Duodenal mucosa (tissue), 2 donors: ENCODE results near the gene NSG1.
"Not testable (repeated sequence)": the region's sequence is repeated elsewhere in the genome, so short reads cannot be mapped to it uniquely, and the experiment has no call there.

Experiments used
- H3K27ac ChIP-seq: one replicate; pipeline ENCODE4 v1.7.0; 2013; ENCODE audit warnings: low read depth, low read length
- H3K27me3 ChIP-seq, 2 donors: one replicate each; pipeline ENCODE4 v1.7.0; 2013; ENCODE audit warnings: low read length in 2 of 2, control low read depth in 1 of 2; ENCODE audit not compliant: insufficient read depth in 2 of 2, control insufficient read depth in 1 of 2
- H3K36me3 ChIP-seq, 2 donors: one replicate each; pipeline ENCODE4 v1.7.0; 2013; ENCODE audit warnings: low read length in 2 of 2, control low read depth in 1 of 2; ENCODE audit not compliant: insufficient read depth in 2 of 2, control insufficient read depth in 1 of 2
- H3K4me1 ChIP-seq, 2 donors: one replicate each; pipeline ENCODE4 v1.7.0; 2013; ENCODE audit warnings: low read length in 2 of 2, control low read depth in 1 of 2; ENCODE audit not compliant: insufficient read depth in 2 of 2, control insufficient read depth in 1 of 2
- H3K4me3 ChIP-seq, 2 donors: one replicate each; pipeline ENCODE4 v1.7.0; 2013; ENCODE audit warnings: low read length in 2 of 2, low read depth in 1 of 2
- H3K9ac ChIP-seq, 2 donors: one replicate each; pipeline ENCODE4 v1.7.0; 2013; ENCODE audit warnings: low read length in 2 of 2, low read depth in 1 of 2
- H3K9me3 ChIP-seq, 2 donors: one replicate each; pipeline ENCODE4 v1.7.0; 2013; ENCODE audit warnings: low read length in 2 of 2, control low read depth in 1 of 2; ENCODE audit not compliant: control insufficient read depth in 1 of 2

NSG1 gene

DNA sequence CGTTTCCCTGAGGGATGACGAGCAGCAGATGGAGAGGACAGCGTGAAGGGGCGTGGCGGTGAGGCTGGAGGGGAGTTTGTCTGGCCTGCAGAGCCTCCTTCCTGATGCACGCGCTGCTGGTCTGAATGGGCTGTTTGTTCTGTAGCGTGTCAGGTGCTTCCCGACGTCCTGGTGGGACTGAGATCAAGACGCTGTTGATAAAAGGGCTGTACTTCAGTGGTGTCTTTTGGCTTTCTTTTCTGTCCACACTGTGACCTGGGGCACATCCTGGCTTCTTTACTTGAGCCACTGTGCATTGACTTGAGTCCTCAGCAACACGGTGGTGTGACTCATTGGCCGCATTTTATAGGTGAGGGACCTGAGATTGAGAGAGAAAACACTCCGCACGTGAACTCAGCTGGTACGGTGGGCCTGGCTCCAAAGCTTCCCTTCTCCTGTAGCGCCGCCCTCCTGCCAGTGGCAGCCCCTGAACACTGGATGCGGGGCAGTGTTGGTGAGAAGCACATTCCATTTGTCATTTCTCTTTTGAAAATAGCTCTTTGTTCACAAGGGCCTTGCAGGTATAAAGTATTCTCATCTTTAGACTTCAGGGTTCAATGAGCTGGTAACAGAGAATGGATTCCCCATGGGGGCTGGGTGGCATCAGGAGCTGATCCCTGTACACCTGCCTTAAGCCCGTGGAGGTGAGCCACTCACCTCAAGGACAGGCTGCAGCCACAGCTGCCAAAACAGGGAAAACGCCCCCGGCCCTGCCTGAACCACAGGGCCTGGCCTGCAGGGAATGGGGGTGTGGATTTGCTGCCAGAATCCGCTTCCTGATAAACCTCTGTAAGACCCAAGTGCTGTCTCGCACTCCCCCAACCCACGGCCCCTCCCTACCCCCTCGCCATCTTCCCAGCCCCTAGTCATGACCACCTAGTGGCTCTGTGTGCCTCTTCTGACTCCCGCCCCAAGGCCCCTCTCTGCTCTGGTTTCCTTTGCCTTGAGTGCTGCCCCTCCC lies 29.2 kb downstream of the NSG1 start:
- Histone ChIP-seq H3K4me1 (no peaks in the 10 kb centered on the region), H3K9ac (no peak overlapping the region), H3K27me3 (no peaks in the 10 kb centered on the region), H3K27ac (no peak overlapping the region), H3K4me3 (no peak overlapping the region), H3K9me3 (no peaks in the 10 kb centered on the region), H3K36me3 (peaks cover 36 to 45% of the 10 kb centered on the region in 2 donors)

DNA sequence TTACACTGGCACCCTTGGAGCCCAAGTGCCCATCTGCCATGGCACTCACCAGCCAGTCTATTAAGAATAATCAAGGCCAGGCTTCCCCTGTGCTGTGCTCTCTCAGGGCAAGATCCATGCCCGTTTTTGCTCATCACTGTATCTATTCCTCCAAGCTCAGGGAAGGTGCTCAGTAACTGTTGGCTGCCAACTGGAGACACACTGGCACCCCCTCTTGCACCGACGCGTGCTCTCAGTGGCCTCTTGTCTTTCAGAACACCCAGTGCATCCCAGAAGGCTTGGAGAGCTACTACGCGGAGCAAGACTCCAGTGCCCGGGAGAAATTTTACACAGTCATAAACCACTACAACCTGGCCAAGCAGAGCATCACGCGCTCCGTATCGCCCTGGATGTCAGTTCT lies 30.1 kb downstream of the NSG1 start:
- Histone ChIP-seq H3K9ac (no peak overlapping the region), H3K36me3 (peaks cover 43 to 52% of the 10 kb centered on the region in 2 donors), H3K27me3 (no peaks in the 10 kb centered on the region), H3K27ac (no peak overlapping the region), H3K4me1 (no peaks in the 10 kb centered on the region), H3K9me3 (no peaks in the 10 kb centered on the region), H3K4me3 (no peak overlapping the region)

DNA sequence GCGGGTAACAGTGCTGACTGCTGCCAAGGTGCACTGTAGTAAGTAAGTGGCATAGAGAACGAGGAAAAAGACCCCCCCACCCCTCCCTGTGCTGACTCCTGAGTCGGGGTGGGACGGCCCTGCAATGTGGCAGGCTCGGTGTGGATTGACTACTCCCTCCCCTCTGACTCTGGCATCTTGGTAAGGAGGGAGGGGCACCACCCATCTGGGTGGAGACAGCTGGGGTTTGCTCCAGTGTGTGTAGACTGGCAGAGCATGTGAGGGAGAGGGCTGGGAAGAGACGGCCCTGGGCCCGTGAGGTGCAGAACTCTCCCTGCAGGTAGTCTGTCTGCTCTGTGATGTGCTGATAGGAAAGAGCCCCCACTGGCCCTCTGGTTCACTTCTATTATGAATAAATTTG lies 31.0 kb downstream of the NSG1 start:
- no peak overlapping the region for H3K27ac ChIP-seq
- no peak overlapping the region for H3K9ac ChIP-seq
- peaks cover 47 to 58% of the 10 kb centered on the region in 2 donors for H3K36me3 ChIP-seq
- H3K9me3 ChIP-seq, result no peaks in the 10 kb centered on the region
- H3K4me3 ChIP-seq, result no peak overlapping the region
- no peaks in the 10 kb centered on the region for H3K27me3 ChIP-seq
- no peaks in the 10 kb centered on the region for H3K4me1 ChIP-seq

DNA sequence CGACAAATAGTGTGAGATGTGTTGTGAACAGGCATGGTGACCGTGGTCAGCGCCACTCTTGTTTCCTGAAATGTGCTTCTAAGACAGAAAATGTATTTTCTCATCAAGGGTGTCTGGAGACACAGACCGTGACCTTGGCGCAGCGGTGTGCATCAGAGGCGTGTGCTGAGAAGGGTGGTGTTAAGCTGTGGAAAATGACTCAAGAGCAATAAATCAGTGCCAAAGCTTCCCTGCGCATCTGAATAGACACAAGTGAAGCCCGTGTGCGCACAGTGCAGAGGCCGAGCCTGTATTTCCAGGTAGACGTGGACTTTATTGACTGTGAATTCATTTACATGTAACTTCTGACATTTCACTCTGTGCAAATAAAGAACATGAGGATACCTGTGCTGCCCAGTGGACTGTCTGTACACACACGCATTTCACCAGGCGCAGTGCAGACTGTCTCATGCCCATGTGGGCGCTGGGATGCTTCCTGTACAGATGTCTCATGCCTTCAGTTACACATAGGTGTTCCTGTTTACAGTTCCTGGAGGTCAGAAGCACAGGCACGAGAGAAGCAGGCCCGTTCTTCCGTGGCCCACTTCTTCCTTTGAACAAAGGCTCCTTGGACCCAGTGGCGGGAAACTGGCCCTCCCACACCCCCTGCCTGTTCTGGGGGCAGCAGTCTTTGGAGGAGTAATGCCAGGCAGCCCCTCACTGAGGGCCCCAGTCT lies 31.9 kb downstream of the NSG1 start:
- Histone ChIP-seq H3K4me1 (no peaks in the 10 kb centered on the region), H3K4me3 (no peak overlapping the region), H3K9me3 (no peaks in the 10 kb centered on the region), H3K36me3 (peaks cover 57 to 68% of the 10 kb centered on the region in 2 donors), H3K27ac (no peak overlapping the region), H3K27me3 (no peaks in the 10 kb centered on the region), H3K9ac (no peak overlapping the region)

DNA sequence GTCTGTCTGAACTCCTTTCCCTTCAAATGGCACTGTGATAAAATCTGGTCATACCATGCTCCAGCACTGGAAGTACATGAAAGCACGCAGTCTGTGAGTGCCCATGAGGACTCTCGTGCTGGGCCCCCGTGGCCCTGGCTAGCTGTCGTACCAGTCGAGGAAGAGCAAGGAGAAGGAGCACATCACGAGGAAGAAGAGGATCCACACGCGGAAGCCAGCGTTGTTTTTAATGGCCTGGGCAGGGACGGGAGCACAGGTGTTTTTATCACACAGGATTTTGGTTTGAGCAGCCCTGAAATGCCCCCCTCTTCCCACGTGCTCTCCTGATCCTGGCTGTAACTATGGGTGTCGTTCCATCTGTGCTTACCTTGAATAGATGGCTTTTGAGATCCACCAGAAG lies 33.0 kb downstream of the NSG1 start:
- H3K4me1 ChIP-seq, result no peaks in the 10 kb centered on the region
- no peaks in the 10 kb centered on the region for H3K27me3 ChIP-seq
- H3K4me3 ChIP-seq, result no peak overlapping the region
- H3K36me3 ChIP-seq, result peaks cover 64 to 76% of the 10 kb centered on the region in 2 donors
- H3K9me3 ChIP-seq, result no peaks in the 10 kb centered on the region
- no peak overlapping the region for H3K27ac ChIP-seq
- H3K9ac ChIP-seq, result no peak overlapping the region

DNA sequence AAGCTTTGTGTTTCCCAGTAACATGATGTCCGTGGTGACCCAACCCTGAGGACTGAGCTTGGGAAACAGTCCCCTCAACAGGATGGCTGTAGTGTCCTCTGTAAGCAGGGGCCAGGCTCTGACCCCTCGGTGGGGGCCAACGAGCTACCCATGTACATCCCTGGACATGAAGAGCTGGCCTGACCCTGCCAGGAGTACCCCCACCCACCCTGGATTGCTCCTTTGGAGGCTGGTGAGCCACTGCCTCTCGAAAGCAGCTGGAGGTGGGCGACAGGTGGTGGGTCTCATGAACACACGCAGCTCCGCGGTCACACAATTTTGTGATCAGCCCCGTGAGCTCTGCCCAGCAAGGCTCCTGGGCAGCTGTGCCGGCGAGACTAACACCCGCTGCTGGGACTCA lies 33.5 kb downstream of the NSG1 start:
- Histone ChIP-seq H3K27me3 (no peaks in the 10 kb centered on the region), H3K27ac (no peak overlapping the region), H3K36me3 (peaks cover 67 to 82% of the 10 kb centered on the region in 2 donors), H3K9ac (no peak overlapping the region), H3K4me3 (no peak overlapping the region), H3K4me1 (no peaks in the 10 kb centered on the region), H3K9me3 (no peaks in the 10 kb centered on the region)

DNA sequence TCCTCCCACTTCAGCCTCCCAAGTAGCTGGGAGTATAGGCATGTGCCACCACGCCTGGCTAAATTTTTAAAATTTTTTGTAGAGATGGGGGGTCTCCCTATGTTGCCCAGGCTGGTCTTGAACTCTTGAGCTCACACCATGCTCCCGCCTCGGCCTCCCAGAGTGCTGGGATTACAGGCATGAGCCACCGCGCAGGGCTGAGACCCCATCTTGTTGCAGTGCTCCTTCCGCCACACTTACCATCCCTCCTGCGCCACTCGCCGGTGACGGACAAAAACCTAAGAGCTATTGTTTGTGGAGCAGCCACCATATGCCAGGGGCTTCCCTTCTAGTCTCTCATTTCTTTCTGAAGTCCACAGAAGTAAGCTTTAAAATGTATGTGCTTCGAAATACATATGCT lies 34.5 kb downstream of the NSG1 start:
- no peaks in the 10 kb centered on the region for H3K27me3 ChIP-seq
- H3K4me1 ChIP-seq, result no peaks in the 10 kb centered on the region
- H3K9ac ChIP-seq, result no peak overlapping the region
- no peaks in the 10 kb centered on the region for H3K9me3 ChIP-seq
- H3K36me3 ChIP-seq, result peaks cover 63 to 78% of the 10 kb centered on the region in 2 donors
- H3K27ac ChIP-seq, result no peak overlapping the region
- H3K4me3 ChIP-seq, result no peak overlapping the region

DNA sequence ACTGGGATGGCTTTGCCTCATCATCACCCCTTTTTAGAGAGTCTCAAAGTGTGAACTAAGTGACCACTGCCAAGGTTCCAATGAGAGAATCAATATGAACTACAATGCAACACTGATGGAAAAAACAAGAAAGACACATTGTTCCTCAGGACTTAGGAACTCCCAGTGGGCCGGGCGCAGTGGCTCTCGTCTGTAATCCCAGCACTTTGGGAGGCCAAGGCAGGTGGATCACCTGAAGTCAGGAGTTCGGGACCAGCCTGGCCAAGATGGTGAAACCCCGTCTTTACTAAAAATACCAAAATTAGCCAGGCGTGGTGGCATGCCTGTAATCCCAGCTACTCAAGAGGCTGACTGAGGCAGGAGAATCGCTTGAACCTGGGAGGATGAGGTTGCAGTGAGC lies 35.2 kb downstream of the NSG1 start:
- H3K27ac ChIP-seq, H3K4me3 ChIP-seq, H3K27me3 ChIP-seq, H3K9ac ChIP-seq, H3K4me1 ChIP-seq, H3K9me3 ChIP-seq: not testable (repeated sequence)
- peaks cover 67 to 81% of the 10 kb centered on the region in 2 donors for H3K36me3 ChIP-seq

DNA sequence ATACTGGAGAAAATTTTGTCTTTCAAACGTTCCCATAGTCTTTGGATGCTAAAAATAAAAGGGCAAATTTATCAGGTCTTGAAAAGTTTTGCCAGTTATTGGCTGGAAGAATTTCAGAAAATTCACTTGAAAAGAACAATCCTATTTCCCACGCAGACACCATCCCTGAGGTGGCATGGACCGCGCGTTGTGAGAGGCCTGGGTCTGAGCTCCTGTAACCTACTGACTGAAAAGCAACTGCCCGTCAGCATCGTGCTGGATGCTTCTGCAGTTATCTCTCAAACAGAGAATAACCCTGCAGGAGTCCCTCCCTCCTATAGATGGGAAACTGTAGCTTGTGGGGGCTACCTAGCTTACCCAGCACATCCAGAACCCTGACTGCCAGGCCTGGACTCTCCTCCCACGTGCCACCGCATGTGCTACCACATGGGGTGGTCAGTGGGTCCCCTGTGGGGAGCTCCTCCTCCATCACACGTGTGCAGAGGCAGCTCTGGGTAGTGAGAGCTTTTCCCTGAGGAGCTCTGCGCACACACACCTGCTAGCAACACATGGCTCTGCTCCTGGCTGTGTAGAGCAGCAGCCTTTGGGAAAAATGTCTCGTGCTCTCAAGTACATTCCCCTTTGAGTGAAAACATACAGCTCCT lies 36.1 kb downstream of the NSG1 start:
- Histone ChIP-seq H3K9ac (no peak overlapping the region), H3K4me1 (no peaks in the 10 kb centered on the region), H3K27ac (no peak overlapping the region), H3K27me3 (no peaks in the 10 kb centered on the region), H3K9me3 (no peaks in the 10 kb centered on the region), H3K4me3 (no peak overlapping the region), H3K36me3 (peaks cover 62 to 74% of the 10 kb centered on the region in 2 donors)
